ENCODE results near the gene PLAAT4.
"Not testable (repeated sequence)": the region's sequence is repeated elsewhere in the genome, so short reads cannot be mapped to it uniquely, and the experiment has no call there.

Gene PLAAT4

DNA sequence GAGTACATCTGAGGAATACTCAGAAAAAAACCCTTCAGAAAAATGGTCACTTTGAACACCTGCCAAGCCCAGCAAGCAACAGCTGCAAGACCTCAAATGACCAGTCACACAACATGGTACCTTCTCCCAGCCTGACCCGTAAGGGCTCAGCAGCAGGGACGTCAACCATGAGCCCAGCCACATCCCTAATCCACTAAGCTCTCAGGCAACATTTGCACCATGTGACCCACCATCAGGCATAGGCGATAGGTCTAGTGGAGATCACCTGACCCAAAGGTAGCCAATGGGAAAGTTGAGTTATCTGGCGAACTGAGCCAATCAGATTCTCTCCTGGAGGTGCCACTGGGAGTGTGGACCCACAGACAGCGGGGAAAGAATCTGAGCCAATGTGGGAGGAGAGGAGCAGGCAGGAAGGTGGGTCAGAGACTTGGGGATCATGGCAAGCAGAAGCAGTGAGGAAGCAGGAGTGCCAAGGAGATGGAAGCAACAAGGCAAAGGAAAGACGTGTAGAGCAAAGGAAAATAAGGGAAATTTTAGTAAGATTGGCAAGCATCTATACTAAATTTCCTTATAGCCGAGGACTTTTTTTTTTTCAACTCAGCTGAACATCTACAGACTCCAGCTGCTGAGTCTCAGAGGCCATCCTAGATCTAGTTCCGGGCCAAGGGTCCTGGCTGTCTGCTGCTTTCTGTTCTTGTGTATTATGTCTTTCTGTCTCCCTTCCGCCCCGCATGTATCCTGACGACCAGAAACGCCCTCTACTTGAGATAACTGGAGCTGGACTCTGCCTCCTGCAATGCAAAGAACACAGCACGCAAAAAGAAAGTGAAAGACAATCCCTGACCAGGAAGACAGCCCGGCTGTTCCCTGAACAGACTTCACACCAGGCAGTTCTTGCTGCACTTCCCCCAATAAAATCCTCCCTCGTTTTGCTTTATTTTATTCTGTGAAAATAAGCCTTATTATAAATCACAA lies 37.6 kb downstream of the PLAAT4 start:
- DNase-seq: peak; percentile 88

DNA sequence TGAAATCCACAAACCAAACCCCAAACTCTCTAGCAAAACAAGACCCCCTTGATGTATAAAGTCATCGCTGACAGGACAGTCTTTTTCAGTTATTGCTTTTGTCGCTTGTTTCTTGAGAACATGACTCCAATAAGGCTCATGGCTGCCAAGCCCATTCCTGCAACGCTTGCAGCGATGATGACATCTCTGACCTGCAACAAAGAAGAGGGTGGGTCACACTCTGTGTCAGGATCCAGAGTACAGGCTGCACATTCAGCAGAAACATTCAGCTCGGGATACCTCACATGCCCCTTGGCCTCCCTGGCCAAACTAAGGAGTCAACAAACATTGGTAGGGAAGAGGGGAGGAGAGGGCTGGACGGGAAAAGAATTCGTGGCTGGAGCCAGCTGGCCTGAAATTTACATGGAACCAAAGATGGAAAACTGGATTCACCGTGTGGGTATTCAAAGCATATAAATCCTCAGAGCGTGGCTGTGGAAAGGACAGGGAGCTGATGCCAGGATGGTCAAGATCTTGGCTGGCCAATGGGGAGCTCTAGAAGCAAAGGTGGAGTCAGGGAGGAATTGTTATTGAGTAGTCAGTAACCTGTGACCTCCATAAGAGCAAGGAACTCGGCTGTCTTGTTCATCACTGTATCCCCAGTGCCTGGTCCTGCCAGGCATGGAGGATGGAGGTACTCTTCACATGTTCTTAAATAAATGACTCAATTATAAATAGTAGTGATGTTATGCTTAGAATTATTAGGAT lies 38.4 kb downstream of the PLAAT4 start:
- no peak for DNase-seq

DNA sequence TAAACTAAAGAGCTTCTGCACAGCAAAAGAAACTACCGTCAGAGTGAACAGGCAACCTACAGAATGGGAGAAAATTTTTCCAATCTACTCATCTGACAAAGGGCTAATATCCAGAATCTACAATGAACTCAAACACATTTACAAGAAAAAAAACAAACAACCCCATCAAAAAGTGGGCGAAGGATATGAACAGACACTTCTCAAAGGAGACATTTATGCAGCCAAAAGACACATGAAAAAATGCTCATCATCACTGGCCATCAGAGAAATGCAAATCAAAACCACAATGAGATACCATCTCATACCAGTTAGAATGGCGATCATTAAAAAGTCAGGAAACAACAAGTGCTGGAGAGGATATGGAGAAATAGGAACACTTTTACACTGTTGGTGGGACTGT lies 42.3 kb downstream of the PLAAT4 start:
- DNase-seq: not testable (repeated sequence)

DNA sequence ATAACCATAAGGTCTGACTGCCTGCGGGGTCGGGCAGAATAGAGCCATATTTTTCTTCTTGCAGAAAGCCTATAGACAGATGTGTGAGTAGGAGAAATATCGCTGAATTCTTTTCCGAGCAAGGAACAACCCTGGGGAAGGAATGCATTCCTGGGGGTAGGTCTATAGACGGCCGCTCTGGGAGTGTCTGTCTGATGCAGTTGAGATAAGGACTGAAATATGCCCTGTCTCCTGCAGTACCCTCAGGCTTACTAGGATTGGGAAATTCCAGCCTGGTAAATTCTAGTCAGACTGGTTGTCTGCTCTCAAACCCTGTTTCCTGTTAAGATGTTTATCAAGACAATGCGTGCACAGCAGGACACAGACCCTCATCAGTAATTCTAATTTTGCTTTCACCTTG lies 44.6 kb downstream of the PLAAT4 start:
- not testable (repeated sequence) for DNase-seq

DNA sequence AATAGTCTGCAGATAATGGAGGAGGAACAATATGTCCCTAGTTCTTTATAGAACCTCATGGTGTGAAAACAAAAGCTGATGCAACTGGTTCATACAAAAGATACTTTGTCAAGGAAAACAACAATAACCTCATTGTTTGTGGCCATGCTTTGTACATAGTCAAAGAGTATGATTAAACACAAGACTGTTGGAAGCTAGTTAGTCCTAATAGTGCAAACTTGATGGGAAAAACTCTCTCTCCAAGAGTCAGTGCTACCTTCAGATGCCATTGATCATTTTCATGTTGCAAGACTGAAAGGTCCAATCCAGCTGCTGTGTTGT lies 46.7 kb downstream of the PLAAT4 start:
- DNase-seq: no peak

DNA sequence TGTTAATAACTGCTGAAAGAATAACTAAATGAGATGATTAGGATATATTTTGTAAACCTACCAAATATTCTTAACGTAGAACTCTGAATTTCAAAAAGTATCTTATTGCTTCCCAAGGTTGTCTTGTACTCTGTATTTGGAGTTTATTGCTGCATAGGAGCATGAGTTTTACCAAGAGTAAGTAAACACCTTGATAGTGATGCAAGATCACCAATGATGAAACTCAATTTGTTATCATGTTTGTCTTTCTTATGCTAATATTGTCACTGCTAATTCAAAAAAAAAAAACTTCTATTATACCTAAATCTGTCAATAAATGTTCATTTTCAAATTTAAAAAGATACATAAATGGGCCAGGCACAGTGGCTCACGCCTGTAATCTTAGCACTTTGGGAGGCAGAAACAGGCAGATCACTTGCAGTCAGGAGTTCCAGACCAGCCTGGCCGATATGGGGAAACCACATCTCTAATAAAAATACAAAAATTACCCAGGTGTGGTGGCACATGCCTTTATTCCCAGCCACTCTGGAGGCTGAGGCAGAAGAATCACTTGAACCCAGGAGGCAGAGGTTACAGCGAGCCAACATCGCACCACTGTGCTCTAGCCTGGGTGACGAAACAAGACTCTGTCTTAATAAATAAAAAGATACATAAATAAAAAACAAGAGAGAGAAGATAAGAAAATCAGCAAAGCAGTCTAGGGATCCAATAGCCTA lies 50.0 kb downstream of the PLAAT4 start:
- no peak for DNase-seq

DNA sequence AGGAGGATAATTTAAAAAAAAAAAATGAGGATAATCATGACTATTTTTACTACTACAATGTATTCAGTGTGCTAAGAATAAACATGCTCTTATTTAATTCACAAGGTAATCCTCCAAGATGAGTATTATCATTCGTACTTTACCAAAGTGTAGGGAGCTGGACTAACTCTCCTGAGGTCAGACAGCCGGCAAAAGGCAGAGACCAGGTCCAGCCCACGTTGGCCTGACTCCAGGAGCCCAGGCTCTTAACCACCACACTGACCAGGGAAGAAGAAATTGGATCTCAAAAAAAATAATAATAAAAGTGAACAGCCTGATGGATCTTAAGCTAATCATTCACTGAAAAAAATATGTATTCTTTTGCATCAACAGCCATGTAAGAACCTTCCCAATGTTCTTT lies 52.4 kb downstream of the PLAAT4 start:
- DNase-seq: no peak

DNA sequence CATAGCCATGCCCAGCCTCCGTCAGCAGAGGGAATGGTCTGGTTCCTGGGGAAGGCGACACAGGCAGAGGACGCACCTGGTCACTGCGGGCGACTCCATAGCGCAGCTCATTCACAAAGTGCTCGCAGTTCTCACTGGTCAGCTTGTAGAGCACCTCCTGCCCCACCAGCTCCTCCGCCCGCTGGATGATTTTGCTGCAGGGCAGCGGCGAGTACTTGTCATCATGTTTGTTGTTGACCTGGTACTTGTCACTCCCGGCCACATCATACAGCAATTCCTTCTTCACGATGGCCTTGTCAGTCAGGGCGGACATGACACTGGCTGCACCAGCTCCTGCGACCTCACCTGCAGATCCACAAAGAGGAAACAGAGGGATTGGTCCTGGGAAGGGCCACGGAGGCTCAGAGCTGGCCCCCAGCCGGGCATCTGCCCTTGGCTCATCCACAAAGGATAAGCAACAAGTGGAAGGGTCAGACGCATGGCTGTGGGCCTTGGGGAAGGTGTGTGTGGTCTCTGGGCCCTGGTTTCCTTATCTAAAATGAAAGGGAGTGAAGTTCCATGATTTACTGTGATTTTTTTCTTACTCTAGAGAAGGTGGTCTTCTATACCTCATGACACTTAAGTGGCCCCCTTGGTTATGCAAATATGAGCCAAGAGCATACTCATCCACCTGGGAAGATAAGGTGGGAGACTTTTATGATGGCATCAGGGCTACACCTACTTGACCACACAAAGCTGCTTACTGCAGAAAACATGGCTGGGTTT lies 53.6 kb downstream of the PLAAT4 start:
- DNase-seq: no peak

DNA sequence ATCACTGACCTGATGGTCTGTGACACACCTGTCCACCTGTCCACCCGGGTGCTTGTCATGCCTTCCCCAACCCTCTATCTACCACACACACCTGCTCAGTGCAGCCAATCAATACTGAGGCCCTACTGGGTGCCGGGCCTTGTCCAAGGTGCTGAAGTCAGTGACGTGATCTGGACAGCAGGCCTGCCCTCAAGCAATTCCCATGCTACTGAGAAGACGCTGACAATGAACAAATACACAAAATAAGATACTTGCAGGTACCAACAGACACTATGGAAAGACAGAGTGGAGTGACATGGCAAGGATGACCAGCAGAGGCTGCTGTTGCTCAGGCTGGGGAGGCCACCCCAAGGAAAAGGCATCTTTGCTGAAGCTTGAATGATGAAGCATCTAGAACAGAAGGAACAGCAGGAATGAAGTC lies 56.4 kb downstream of the PLAAT4 start:
- no peak for DNase-seq

DNA sequence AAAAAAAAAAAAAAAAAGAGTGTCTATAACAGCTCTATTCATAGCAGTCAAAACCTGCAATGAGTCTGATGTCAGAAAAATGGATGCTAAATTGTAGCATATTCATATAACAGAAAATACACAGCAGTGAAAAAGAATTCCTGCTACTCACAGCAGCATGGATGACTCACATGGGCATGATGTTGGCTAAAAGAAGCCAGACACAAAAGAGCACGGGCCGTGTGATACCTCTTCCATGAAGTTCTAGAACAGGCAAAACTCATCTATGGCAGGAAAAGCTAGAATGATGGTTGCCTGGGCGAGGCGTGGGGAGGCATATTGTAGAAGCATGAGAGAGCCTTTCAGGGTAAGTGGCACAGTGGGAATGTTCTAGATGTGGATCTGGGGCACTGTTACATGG lies 58.7 kb downstream of the PLAAT4 start:
- DNase-seq: no peak

Measured in DMS153 (cell line).